Measurements from ENCODE around the gene MYCBP2.
A peak's percentile ranks its signal among the peaks of the same experiment; 100 is the strongest.

MYCBP2 gene

GRCh38 chr13:77099415-77099814, 227.5 kb downstream of the MYCBP2 start:
- Histone ChIP-seq H3K9me3 (ENCODE audit: control insufficient read depth, insufficient read depth, low read depth, low read length) (no peaks in the 10 kb centered on the region), H3K27me3 (ENCODE audit: control insufficient read depth, insufficient read depth, low read length) (no peaks in the 10 kb centered on the region), H3K27ac (ENCODE audit: low read depth, low read length) (no peak overlapping the region), H3K4me3 (ENCODE audit: low read depth, low read length) (no peak overlapping the region), H3K4me1 (ENCODE audit: control insufficient read depth, insufficient read depth, low read length) (no peaks in the 10 kb centered on the region; the same call in 1 of the 2 replicates), H3K9ac (ENCODE audit: low read length) (no peak overlapping the region), H3K36me3 (ENCODE audit: control insufficient read depth, insufficient read depth, low read length) (peaks cover 11% of the 10 kb centered on the region)

- no peaks in the 10 kb centered on the region; the same call in 1 of the 2 replicates for H3K4me1 ChIP-seq (ENCODE audit: control insufficient read depth, insufficient read depth, low read length)
- no peaks in the 10 kb centered on the region for H3K9me3 ChIP-seq (ENCODE audit: control insufficient read depth, insufficient read depth, low read depth, low read length)
- H3K27ac ChIP-seq (ENCODE audit: low read depth, low read length) = no peak overlapping the region
- H3K36me3 ChIP-seq (ENCODE audit: control insufficient read depth, insufficient read depth, low read length) = peaks cover 26% of the 10 kb centered on the region
- no peaks in the 10 kb centered on the region for H3K27me3 ChIP-seq (ENCODE audit: control insufficient read depth, insufficient read depth, low read length)
- no peak overlapping the region for H3K9ac ChIP-seq (ENCODE audit: low read length)
- no peak overlapping the region for H3K4me3 ChIP-seq (ENCODE audit: low read depth, low read length)
These were observed 231.6 kb downstream of the MYCBP2 start for GRCh38 chr13:77095288-77095687.

GRCh38 chr13:77094773-77095172, 232.1 kb downstream of the MYCBP2 start:
- no peak overlapping the region for H3K4me3 ChIP-seq (ENCODE audit: low read depth, low read length)
- H3K27me3 ChIP-seq (ENCODE audit: control insufficient read depth, insufficient read depth, low read length) = no peaks in the 10 kb centered on the region
- H3K27ac ChIP-seq (ENCODE audit: low read depth, low read length) = peak overlapping the region; percentile 43; the same call in 1 of the 2 replicates
- H3K9ac ChIP-seq (ENCODE audit: low read length) = no peak overlapping the region
- peaks cover 26% of the 10 kb centered on the region for H3K36me3 ChIP-seq (ENCODE audit: control insufficient read depth, insufficient read depth, low read length)
- H3K4me1 ChIP-seq (ENCODE audit: control insufficient read depth, insufficient read depth, low read length) = no peaks in the 10 kb centered on the region; the same call in 1 of the 2 replicates
- H3K9me3 ChIP-seq (ENCODE audit: control insufficient read depth, insufficient read depth, low read depth, low read length) = no peaks in the 10 kb centered on the region

GRCh38 chr13:77093735-77094134, 233.2 kb downstream of the MYCBP2 start:
- H3K4me1 ChIP-seq (ENCODE audit: control insufficient read depth, insufficient read depth, low read length) = no peaks in the 10 kb centered on the region; the same call in 1 of the 2 replicates
- H3K9ac ChIP-seq (ENCODE audit: low read length) = no peak overlapping the region
- H3K27me3 ChIP-seq (ENCODE audit: control insufficient read depth, insufficient read depth, low read length) = no peaks in the 10 kb centered on the region
- H3K9me3 ChIP-seq (ENCODE audit: control insufficient read depth, insufficient read depth, low read depth, low read length) = no peaks in the 10 kb centered on the region
- H3K4me3 ChIP-seq (ENCODE audit: low read depth, low read length) = no peak overlapping the region
- H3K36me3 ChIP-seq (ENCODE audit: control insufficient read depth, insufficient read depth, low read length) = peaks cover 25% of the 10 kb centered on the region
- no peak overlapping the region for H3K27ac ChIP-seq (ENCODE audit: low read depth, low read length)

GRCh38 chr13:77084755-77085154, 242.1 kb downstream of the MYCBP2 start:
- Histone ChIP-seq H3K36me3 (ENCODE audit: control insufficient read depth, insufficient read depth, low read length) (peaks cover 35% of the 10 kb centered on the region), H3K9ac (ENCODE audit: low read length) (no peak overlapping the region), H3K4me1 (ENCODE audit: control insufficient read depth, insufficient read depth, low read length) (no peaks in the 10 kb centered on the region), H3K27me3 (ENCODE audit: control insufficient read depth, insufficient read depth, low read length) (no peaks in the 10 kb centered on the region), H3K27ac (ENCODE audit: low read depth, low read length) (no peak overlapping the region), H3K4me3 (ENCODE audit: low read depth, low read length) (no peak overlapping the region), H3K9me3 (ENCODE audit: control insufficient read depth, insufficient read depth, low read depth, low read length) (no peaks in the 10 kb centered on the region)

- no peaks in the 10 kb centered on the region for H3K27me3 ChIP-seq (ENCODE audit: control insufficient read depth, insufficient read depth, low read length)
- no peaks in the 10 kb centered on the region for H3K9me3 ChIP-seq (ENCODE audit: control insufficient read depth, insufficient read depth, low read depth, low read length)
- peaks cover 51% of the 10 kb centered on the region for H3K36me3 ChIP-seq (ENCODE audit: control insufficient read depth, insufficient read depth, low read length)
- no peak overlapping the region for H3K27ac ChIP-seq (ENCODE audit: low read depth, low read length)
- H3K9ac ChIP-seq (ENCODE audit: low read length) = no peak overlapping the region
- H3K4me1 ChIP-seq (ENCODE audit: control insufficient read depth, insufficient read depth, low read length) = no peaks in the 10 kb centered on the region
- H3K4me3 ChIP-seq (ENCODE audit: low read depth, low read length) = no peak overlapping the region
These were observed 246.9 kb downstream of the MYCBP2 start for GRCh38 chr13:77079902-77080413.

- Histone ChIP-seq H3K4me1 (ENCODE audit: control insufficient read depth, insufficient read depth, low read length) (no peaks in the 10 kb centered on the region), H3K27ac (ENCODE audit: low read depth, low read length) (no peak overlapping the region), H3K27me3 (ENCODE audit: control insufficient read depth, insufficient read depth, low read length) (no peaks in the 10 kb centered on the region), H3K36me3 (ENCODE audit: control insufficient read depth, insufficient read depth, low read length) (peaks cover 43% of the 10 kb centered on the region), H3K4me3 (ENCODE audit: low read depth, low read length) (no peak overlapping the region), H3K9ac (ENCODE audit: low read length) (no peak overlapping the region), H3K9me3 (ENCODE audit: control insufficient read depth, insufficient read depth, low read depth, low read length) (no peaks in the 10 kb centered on the region)
These were observed 259.4 kb downstream of the MYCBP2 start for GRCh38 chr13:77067519-77067918.

GRCh38 chr13:77065461-77066147, 261.3 kb downstream of the MYCBP2 start:
- Histone ChIP-seq H3K36me3 (ENCODE audit: control insufficient read depth, insufficient read depth, low read length) (peaks cover 52% of the 10 kb centered on the region), H3K4me3 (ENCODE audit: low read depth, low read length) (no peak overlapping the region), H3K27me3 (ENCODE audit: control insufficient read depth, insufficient read depth, low read length) (no peaks in the 10 kb centered on the region), H3K9me3 (ENCODE audit: control insufficient read depth, insufficient read depth, low read depth, low read length) (no peaks in the 10 kb centered on the region), H3K4me1 (ENCODE audit: control insufficient read depth, insufficient read depth, low read length) (no peaks in the 10 kb centered on the region), H3K27ac (ENCODE audit: low read depth, low read length) (no peak overlapping the region), H3K9ac (ENCODE audit: low read length) (no peak overlapping the region)

- Histone ChIP-seq H3K27me3 (ENCODE audit: control insufficient read depth, insufficient read depth, low read length) (no peaks in the 10 kb centered on the region), H3K4me1 (ENCODE audit: control insufficient read depth, insufficient read depth, low read length) (no peaks in the 10 kb centered on the region), H3K9me3 (ENCODE audit: control insufficient read depth, insufficient read depth, low read depth, low read length) (no peaks in the 10 kb centered on the region), H3K4me3 (ENCODE audit: low read depth, low read length) (no peak overlapping the region), H3K36me3 (ENCODE audit: control insufficient read depth, insufficient read depth, low read length) (peaks cover 37% of the 10 kb centered on the region), H3K27ac (ENCODE audit: low read depth, low read length) (no peak overlapping the region), H3K9ac (ENCODE audit: low read length) (no peak overlapping the region)
These were observed 264.8 kb downstream of the MYCBP2 start for GRCh38 chr13:77062097-77062496.

GRCh38 chr13:77061362-77061761, 265.5 kb downstream of the MYCBP2 start:
- H3K9me3 ChIP-seq (ENCODE audit: control insufficient read depth, insufficient read depth, low read depth, low read length) = no peaks in the 10 kb centered on the region
- H3K4me1 ChIP-seq (ENCODE audit: control insufficient read depth, insufficient read depth, low read length) = no peaks in the 10 kb centered on the region
- no peak overlapping the region for H3K27ac ChIP-seq (ENCODE audit: low read depth, low read length)
- no peak overlapping the region for H3K9ac ChIP-seq (ENCODE audit: low read length)
- H3K4me3 ChIP-seq (ENCODE audit: low read depth, low read length) = no peak overlapping the region
- no peaks in the 10 kb centered on the region for H3K27me3 ChIP-seq (ENCODE audit: control insufficient read depth, insufficient read depth, low read length)
- H3K36me3 ChIP-seq (ENCODE audit: control insufficient read depth, insufficient read depth, low read length) = peaks cover 36% of the 10 kb centered on the region

- Histone ChIP-seq H3K9me3 (ENCODE audit: control insufficient read depth, insufficient read depth, low read depth, low read length) (no peaks in the 10 kb centered on the region), H3K9ac (ENCODE audit: low read length) (no peak overlapping the region), H3K36me3 (ENCODE audit: control insufficient read depth, insufficient read depth, low read length) (peaks cover 36% of the 10 kb centered on the region), H3K4me3 (ENCODE audit: low read depth, low read length) (no peak overlapping the region), H3K4me1 (ENCODE audit: control insufficient read depth, insufficient read depth, low read length) (no peaks in the 10 kb centered on the region), H3K27me3 (ENCODE audit: control insufficient read depth, insufficient read depth, low read length) (no peaks in the 10 kb centered on the region), H3K27ac (ENCODE audit: low read depth, low read length) (no peak overlapping the region)
These were observed 270.0 kb downstream of the MYCBP2 start for GRCh38 chr13:77056886-77057285.

Data from HUES6 (cell line).